Thyroid gland (tissue), 4 donors: ENCODE data around the gene GAL3ST2.

Experiments used
- CTCF ChIP-seq, 6 experiments: fragments of 200-600 bp in 3 of 6; fragments of 450-650 bp in 3 of 6; sonication (generic) in 3 of 6; IDR thresholded peaks; one replicate each; pipeline ENCODE4 v1.5.1; 2016 to 2019; ENCODE audit warnings: antibody characterized with exemption in 6 of 6, mild to moderate bottlenecking in 2 of 6, inconsistent platforms in 1 of 6, moderate library complexity in 1 of 6
- POLR2A ChIP-seq, 2 donors: fragments of 450-650 bp; IDR thresholded peaks; one replicate each; pipeline ENCODE4 v1.6.1; 2017; ENCODE audit warnings: antibody characterized with exemption in 2 of 2, mild to moderate bottlenecking in 2 of 2, moderate library complexity in 1 of 2

- no peak for TF ChIP-seq CTCF (IDR thresholded peaks at IDR 0.05)
- TF ChIP-seq POLR2A (IDR thresholded peaks at IDR 0.05), result no peak
These were observed 9.0 kb upstream of the GAL3ST2 start for GRCh38 chr2:241767464-241768250.
